Measurements from ENCODE around the gene PLEKHA8.
"Not testable (repeated sequence)": the region's sequence is repeated elsewhere in the genome, so short reads cannot be mapped to it uniquely, and the experiment has no call there.

PLEKHA8 gene

DNA sequence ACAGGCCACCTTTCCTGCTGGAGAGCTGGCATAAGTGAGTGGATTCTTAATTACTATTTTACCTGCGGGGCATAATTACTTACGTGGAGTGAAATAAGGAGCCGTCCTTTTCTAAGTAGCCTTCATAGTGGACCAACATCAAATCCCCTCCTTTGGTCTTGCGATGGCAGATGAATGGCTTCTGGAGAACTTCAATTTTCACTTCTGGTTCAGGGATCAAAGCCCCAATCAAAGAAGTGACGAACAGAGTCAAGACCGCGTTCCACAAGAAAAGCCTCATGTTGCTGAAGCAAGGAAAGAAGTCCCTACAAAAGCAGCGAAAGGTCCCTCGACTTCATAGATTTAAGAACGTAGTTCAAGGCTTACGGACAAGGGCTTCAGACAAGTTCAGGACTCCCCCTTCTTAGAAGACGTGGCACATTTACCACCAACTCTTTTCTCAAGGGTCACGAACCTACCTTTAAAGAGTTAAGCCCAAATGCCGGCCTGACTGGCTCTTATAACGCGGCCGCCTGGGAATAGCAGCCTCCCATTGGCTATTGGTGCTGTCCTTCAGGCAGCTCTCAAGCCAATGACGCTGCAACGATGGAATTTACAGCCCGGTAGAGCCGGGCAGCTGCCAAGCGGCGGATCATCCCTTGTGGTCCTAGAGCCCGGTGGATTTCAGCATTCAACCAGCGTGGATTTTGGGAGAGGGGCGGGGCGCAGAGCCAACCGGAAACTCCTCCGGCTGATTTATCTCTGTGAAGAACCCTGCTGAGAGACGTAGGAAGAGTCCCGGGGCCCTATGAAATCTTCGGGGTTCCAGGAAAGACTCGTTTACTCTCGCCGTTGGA, 1.8 kb upstream of the PLEKHA8 start, which contains the start of gene FKBP14:
Gene FKBP14, minus strand, starts transcription at position 474 of the 836 bp plus-strand sequence. Its CDS starts 194 bp downstream, at position 280.
- DNase-seq (ENCODE audit: low spot score): peak; percentile 96

DNA sequence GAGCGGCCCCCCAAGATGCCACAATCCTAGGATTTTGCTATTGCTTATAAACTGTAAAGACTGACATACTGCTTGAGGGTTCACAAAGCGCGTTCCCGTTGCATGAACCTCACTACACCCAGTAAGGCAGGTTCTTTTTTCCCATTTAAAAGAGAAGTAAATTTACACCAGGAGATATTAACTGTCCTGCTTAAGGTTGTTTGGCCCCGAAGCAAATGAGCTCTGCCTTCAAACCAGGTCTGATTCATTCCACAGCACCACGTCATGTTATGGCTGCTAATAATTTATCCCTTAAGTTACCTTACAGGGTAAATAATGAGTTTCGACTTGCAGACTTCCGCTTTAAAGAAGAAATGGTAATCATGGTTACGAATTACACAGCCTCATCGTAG, 1.2 kb upstream of the PLEKHA8 start:
- DNase-seq (ENCODE audit: low spot score): peak; percentile 24

DNA sequence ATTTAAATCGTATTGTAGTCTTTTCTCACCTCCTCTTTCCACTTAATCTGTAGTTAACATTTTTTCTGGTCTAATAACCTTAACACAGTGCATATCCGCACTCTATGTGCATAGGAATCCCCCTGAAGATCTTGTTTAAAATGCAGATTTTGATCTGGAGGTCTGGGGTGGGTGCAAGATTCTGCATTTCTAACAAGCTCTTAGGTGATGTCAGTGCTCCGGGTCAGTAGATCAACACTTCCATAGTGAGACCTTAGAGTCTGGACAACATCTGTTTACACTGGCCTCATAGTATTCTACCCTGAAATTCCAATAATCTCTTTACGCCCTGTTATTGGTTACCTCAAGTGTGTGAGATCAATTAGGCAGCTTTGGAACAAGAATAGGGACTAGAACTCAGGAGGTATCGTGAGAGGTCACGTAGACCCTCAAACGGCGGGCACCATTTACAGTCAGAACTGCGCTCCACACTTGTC, 434 bp upstream of the PLEKHA8 start:
- DNase-seq (ENCODE audit: low spot score): no peak

DNA sequence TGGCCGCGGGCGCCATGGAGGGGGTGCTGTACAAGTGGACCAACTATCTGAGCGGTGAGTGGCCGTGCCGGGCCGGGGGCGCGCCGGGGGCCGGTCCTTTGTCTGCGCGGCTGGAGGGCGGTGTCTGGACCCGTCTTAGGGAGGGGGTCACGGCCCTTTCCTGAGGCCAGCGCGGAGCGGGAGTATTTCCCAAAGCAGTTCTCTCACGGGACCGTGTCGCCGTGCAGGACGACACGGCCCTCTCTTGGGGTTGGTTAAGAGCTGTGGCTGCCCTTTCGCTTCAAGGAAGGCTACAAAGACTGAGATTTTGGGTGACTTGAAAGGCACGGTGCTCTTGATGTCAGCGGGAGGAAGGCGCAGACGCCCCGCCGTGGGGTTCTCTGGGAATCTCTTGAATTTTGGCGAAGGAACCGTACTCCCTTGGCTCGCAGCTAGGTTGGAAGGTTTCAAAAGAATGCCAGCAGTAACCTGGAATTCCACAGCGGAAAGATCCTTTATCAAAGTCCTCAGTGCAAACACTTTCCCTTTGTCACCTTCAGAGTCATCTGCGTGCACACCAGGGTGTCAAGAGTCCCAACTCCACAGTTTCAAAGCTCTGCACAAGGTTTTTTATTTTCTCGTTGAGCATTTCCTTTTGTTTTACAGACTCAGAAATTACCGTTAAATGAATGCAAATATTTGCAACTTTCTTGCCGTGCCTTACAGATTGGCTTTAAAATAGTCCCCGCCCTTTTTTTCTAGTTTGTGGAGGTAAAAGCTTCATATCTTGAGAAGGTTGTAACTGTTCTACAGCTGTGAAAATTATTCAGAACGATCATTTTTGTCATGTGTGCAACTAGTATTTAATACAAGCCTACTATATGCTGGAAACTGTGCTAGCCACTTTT, 780 bp downstream of the PLEKHA8 start:
- peak; percentile 44 for DNase-seq (ENCODE audit: low spot score)

DNA sequence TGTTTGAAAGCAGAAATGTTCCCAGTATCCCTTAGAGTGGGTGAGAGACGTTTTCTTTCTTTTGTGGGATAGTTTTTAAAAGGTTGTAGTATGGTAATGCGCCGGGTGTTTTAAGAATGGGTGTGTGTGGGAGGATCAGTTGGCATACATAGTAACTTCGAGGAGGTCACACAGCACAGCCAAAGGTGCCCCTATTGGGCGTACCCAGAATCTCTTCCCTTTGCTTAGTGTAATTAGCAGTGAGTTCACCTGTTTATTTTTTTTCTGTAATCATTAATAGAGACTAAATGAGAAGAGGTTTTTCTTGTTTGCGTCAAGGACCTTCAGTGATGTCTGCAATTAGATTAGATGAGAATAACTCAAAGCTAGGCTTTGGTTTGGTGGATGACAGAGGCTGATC, 1.5 kb downstream of the PLEKHA8 start:
- no peak for DNase-seq (ENCODE audit: low spot score)

DNA sequence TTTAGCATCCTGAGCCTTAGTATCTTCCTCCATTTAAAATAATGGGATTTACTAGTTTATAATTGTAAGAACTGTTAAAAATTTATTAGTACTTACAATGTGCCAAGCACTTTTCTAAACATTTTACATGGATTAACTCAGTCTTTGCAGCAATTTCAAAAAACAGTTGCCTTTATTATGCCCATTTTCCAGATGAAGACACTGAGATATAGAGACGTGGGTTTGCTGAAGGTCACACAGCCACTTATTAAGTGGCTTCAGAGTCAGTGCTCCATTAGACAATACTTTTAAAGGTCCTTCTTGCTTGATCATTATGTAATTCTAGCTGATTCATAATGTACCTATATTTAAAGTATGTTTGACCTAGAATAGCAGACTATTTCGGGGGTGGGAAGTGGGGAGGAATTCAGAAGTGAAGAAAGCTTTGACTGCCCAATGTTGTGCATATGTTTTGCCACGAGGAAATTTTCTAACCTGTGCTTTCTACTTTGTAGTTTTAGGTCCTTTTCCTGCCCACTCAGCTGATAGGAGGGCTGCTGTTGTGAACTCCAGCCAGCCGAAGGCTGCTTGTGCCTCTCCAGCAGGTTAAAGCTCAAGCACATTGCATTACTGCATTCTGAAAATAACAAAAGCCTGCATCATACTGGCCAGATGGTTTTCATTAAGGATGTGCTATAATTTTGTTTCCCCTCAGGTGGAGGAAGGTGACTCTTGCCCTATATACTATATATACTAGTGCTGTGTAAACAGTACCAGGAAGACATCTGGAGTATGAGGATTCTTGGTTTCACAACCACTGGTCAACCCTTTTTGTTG, 4.3 kb downstream of the PLEKHA8 start:
- peak; percentile 11 for DNase-seq (ENCODE audit: low spot score)

DNA sequence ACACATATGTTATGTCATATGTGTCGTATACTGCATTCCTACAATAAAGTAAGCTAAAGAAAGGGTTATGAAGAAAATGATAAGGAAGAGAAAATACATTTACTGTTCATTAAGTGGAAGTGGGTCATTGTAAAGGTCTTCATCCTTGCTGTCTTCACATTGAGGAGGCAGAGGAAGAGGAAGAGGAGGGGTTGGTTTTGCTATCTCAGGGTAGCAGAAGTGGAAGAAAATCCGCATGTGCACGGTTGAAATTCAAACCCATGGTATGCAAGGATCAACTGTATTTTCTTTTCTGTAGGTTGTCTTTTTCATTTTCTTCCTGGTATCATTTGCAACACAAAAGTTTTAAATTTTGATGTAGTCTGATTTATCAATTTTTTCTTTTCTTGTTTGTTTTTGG, 6.3 kb downstream of the PLEKHA8 start:
- no peak for DNase-seq (ENCODE audit: low spot score)

DNA sequence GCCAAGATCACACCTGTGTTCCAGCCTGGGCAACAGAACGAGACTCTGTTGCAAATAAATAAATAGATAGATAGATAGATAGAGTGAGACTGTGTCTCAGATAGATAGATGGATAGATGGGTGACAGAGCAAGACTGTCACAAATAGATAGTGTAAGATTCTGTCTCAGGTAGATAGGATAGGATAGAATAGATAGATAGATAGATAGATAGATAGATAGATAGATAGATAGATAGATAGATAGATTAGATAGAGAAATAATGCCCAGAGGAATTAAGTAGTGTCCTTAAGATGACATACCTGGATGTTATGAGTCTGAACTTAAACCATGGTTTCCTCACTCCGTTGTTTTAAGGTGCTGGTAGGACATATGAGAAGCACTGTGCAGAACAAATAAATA, 8.0 kb downstream of the PLEKHA8 start:
- DNase-seq (ENCODE audit: low spot score): no peak

DNA sequence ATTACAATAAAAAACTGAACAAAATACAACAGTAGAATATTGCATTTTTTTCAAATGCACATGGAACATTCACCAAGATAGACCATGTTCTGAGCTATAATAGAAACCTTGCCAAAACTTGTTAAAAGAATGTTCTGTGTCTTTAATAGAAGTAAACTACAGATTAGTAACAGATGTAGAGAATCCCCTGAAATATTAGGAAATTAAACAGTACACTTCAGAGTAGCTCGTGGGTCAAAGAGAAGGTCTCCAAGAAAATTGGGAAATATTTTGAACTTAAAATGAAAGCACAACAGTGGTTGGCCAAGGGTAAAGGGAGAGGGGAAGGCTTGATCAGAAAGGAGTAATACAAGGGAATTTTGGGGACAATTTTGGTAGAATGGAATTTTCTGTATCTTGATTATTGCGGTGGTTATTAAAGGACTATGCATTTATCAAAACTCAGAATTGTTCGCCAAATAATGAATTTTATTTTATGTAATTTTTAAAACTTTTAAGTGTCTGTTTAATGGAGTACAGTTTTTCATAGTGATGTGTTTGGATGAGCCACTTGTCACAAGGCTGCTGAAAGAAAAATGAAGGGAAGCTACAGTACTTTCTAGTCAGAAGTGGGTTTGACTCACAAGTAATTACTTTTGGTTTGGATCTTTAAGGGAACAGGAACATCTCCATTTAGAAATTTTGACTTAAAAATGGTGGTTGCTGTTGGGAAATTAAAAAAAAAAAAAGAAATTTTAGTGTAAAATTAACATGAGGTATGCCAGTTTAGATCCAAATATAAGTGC, 10.2 kb downstream of the PLEKHA8 start:
- peak; percentile 66 for DNase-seq (ENCODE audit: low spot score)

DNA sequence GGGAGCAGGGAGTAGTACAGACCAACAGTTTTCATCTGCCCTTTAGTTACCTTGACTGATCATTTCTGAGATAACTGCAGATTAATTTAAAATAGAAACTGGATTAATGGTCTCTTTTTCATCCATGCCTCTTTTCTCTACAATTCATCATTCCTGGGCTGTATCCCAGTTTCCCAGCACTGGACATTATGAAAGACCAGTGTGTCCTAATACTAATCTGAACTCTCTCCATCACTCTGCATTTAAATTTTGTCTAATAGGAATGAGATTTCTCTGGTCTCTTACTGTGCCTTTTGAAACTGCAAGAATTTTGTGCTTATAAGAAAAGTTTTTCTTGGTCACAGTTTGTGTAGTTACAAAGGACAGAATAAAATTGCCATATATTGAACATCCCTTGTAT, 12.7 kb downstream of the PLEKHA8 start:
- DNase-seq (ENCODE audit: low spot score): no peak

DNA sequence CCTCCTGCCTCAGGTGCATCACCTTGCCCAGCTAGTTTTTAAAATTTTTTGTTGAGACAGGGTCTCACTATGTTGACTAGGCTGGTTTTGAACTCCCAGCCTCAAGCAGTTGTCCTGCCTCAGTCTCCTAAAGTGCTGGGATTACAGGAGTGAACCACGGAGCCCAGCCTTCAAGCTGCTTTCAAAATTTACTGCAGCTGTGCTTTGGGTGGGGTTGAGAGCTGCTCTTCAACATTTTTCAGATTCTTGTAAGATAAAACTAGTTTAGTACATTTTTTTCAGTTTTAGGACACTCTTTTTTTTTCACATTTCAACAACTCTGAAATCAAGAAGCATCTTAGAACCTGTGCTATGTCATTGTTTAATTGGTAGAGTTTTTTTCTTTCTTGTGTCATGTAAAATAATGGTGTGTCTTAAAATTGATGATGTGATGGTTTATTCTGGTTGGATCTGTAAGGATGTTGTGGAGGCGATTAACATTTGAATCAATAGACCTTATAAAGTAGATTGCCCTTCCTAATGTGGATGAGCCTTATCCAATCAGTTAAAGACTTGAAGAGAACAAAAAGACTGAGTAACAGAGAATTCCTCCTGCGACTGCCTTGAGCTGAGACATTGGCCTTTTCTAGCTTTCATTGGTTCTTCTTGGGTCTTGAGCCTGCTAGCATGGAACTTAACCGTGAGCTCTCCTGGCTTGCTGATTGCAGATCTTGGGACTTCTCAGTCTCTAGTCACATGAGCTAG, 13.5 kb downstream of the PLEKHA8 start:
- peak; percentile 44 for DNase-seq (ENCODE audit: low spot score)

DNA sequence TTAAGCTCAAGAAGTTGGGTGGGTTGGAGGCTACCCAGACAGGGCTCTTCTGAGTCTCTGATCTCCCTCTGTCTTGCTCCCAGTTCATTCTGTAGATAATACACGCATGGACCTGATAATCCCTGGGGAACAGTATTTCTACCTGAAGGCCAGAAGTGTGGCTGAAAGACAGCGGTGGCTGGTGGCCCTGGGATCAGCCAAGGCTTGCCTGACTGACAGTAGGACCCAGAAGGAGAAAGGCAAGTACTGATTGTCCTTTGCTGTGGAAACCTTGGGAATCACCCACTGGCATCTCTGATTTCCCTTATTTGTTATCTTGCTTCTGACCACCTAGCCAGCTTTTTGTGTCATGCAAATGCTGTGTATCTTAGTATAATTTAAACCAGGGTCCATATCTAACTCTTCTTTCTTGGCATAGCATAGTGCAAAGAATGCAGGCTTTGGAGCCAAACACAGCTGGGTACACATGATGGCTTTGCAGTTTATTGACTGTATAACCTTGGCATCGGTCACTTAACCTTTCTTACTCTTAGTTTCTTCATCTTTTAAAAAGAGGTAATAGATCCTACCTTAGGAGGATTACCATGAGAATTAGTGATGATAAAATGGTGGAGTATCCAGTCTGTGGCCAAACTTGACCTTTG, 18.0 kb downstream of the PLEKHA8 start:
- DNase-seq (ENCODE audit: low spot score): no peak

DNA sequence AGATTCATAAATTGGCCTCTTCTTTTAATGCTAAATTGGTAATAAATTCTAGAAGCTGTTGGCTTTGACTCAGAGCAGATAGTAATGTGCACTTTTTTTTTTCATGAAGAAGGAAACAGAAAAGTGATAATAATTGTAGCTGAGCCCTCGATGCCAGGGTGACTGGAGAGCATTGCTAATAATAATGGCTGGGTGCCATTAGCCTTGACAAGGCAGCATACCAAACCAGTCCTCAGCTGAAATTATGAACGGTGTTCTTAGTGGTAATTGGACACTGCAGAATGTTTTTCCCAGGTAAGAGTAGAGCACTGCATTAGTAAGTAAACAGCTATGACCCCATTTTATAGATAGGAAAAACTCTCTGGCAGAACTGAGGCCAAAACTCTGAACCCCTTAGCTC, 18.9 kb downstream of the PLEKHA8 start:
- no peak for DNase-seq (ENCODE audit: low spot score)

DNA sequence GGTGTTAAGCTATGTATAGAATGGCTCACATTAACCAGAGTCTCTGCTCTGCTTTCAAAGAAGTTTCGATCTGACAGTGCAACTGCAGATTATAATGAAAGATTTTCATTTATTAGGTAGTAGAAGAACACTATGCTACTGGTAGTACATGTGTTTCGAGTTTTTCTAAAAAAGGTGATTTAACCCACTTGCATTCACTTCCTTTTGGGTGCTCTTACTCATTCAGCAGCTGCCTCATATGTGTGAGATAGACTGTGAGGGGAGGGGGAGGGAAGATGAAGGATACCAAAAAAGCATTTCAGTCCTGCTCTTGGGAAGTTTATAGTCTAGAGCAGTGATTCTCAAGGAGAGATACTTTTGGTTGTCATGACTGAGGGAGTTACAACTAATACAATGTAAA, 20.4 kb downstream of the PLEKHA8 start:
- DNase-seq (ENCODE audit: low spot score): no peak

DNA sequence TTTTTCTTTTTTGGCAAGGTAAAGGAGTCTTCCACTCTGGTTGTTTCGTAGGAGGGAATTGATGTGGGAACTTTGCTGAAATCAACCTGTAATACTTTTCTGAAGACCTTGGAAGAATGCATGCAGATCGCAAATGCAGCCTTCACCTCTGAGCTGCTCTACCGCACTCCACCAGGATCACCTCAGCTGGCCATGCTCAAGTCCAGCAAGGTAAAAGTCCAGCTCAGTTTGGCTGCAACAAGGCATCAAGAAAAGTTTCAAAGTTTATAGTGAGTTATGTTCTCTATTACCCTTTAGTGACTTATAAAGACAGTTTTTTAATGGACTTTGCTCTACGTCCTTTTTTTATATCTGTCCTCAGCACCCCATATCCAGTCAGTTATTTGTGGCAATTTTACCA, 21.0 kb downstream of the PLEKHA8 start:
- no peak for DNase-seq (ENCODE audit: low spot score)

DNA sequence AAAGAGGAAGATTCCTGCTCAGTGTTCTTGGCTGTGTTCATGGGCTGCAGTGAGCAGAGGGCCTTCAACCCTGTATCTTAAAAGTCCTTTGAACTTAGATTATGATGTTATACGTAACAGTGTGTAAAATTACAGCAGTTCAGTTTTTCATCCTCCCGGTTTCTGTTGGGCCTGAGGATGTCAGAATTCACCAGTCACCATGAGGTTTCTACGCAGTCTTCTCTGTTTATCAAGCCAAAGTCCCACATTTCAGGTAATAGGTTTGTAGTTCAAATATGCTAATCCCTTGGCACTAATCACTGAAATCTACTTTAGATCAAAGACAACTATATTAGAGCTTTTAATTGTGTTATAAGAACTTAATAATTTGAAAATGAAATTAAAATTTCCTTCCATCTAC, 24.9 kb downstream of the PLEKHA8 start:
- no peak for DNase-seq (ENCODE audit: low spot score)

DNA sequence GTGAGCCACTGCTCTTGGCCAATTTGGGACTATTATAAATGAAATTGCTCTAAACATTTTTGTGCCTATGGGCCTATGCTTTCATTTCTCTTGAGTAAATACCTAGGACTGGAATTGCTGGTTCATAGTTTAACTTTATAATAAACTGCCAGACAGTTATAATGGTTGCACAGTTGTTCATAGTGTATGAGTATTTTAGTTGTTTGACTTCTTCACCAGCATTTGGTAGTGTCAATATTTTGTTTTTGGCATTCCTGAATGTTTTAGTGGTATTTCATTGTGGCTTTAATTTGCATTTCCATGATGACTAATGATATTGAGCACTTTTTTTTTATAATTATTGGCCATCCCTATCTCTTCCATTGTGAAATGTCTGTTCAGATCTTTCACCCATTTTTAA, 29.5 kb downstream of the PLEKHA8 start:
- no peak for DNase-seq (ENCODE audit: low spot score)

DNA sequence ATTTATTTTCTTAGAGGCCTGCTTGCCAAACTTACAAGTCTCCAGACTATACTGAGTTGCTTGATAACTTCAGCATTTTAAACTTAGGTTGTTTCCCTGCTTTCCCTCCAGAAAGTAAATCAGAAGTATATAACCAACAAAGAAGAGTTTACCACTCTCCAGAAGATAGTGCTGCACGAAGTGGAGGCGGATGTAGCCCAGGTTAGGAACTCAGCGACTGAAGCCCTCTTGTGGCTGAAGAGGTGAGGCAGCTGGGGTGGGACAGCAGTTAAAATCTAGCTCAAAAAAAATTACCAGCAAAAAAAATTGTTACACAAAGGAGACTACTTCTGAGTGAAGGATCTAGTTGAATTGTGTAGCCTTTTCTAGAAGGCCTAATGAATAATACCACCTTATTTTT, 33.6 kb downstream of the PLEKHA8 start:
- DNase-seq (ENCODE audit: low spot score): not testable (repeated sequence)

DNA sequence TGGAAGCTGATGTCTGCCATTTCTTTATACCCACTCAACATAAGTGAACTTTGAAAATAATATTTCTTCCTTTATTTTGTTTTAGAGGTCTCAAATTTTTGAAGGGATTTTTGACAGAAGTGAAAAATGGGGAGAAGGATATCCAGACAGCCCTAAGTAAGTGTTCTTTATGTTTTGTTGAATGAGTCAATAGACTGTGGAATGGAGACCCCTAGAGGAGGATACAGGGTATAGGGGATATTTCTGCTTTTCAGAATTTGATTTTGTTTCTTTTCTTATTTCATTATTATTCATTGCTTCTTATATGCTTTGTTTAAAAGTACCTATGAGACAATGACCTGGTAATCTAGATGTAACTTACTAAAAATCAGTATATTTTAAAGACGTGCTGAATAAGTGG, 34.4 kb downstream of the PLEKHA8 start:
- DNase-seq (ENCODE audit: low spot score): peak; percentile 55

DNA sequence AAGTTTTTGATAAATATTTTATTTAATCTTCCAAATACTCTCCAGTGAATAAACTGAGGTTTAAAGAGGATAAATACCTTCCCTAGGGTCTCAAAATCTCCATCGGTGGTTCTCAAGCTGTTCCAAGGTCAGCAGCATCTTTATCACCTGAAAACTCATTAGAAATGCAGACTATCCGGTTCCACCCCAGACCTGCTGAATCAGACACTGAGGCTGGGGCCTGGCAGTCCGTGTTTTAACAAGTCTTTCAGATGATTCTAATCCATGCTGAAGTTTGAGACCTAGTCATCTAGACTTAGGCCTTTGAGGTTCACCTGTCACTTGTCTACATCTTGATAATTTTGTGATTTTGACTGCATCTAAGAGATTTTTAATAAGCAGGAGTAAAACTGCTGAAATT, 37.5 kb downstream of the PLEKHA8 start:
- no peak for DNase-seq (ENCODE audit: low spot score)
